ENCODE measurements around the gene CCDC13. TPM values are rescaled to one million over a fixed set of nuclear protein-coding genes. Genes with fewer than 3 reads are reported as not detected.

The CCDC13 gene
- polyA plus RNA-seq, 2 of the 4 experiments (the other 2 are of a cell fraction), result 0.41 to 0.47 TPM

- H3K27ac ChIP-seq, result no peak overlapping the region
- no peaks in the 10 kb centered on the region for H3K4me1 ChIP-seq
- POLR2A ChIA-PET, result no interaction called here
- H3K9me3 ChIP-seq, result no peaks in the 10 kb centered on the region
- TF ChIP-seq FOSB (CRISPR knock-in tag; IDR thresholded peaks at IDR 0.05), result no peak
- TF ChIP-seq SMC3 (IDR thresholded peaks at IDR 0.05), result no peak
- no peak for TF ChIP-seq ZFP36 (IDR thresholded peaks at IDR 0.05; ENCODE audit: borderline replicate concordance, partially characterized antibody)
- TF ChIP-seq NPAS2 (CRISPR knock-in tag; IDR thresholded peaks at IDR 0.05; ENCODE audit: borderline replicate concordance), result no peak
- no peak for TF ChIP-seq ZC3H11A (IDR thresholded peaks at IDR 0.05)
- TF ChIP-seq HOXA7 (CRISPR knock-in tag; IDR thresholded peaks at IDR 0.05), result no peak
- no peak for TF ChIP-seq POLR2A (IDR thresholded peaks at IDR 0.05; ENCODE audit: low read length)
- TF ChIP-seq, protein P1, sequence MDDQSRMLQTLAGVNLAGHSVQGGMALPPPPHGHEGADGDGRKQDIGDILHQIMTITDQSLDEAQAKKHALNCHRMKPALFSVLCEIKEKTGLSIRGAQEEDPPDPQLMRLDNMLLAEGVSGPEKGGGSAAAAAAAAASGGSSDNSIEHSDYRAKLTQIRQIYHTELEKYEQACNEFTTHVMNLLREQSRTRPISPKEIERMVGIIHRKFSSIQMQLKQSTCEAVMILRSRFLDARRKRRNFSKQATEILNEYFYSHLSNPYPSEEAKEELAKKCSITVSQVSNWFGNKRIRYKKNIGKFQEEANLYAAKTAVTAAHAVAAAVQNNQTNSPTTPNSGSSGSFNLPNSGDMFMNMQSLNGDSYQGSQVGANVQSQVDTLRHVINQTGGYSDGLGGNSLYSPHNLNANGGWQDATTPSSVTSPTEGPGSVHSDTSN (IDR thresholded peaks at IDR 0.05), result no peak
- TF ChIP-seq MAZ (IDR thresholded peaks at IDR 0.05; ENCODE audit: borderline replicate concordance, low read depth, low read length), result no peak
- TF ChIP-seq, protein P2, sequence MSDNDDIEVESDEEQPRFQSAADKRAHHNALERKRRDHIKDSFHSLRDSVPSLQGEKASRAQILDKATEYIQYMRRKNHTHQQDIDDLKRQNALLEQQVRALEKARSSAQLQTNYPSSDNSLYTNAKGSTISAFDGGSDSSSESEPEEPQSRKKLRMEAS (IDR thresholded peaks at IDR 0.05), result no peak
- no peak for TF ChIP-seq FOXS1 (CRISPR knock-in tag; IDR thresholded peaks at IDR 0.05)
- TF ChIP-seq MYC (IDR thresholded peaks at IDR 0.05; ENCODE audit: borderline replicate concordance, low read length), result no peak
- TF ChIP-seq CEBPB (IDR thresholded peaks at IDR 0.05), result no peak
- no peak for TF ChIP-seq CHD4 (IDR thresholded peaks at IDR 0.05; ENCODE audit: borderline replicate concordance)
- no peak for TF ChIP-seq KDM1A (IDR thresholded peaks at IDR 0.05; ENCODE audit: low read depth)
- CTCF ChIA-PET, result interaction anchor here (0.9 to 1.7 kb wide), 7 partner anchors 8 to 141 kb away, joined by 3 to 8 read pairs (median 3); no protein-coding TSS in a partner anchor
- DNase-seq (ENCODE audit: low read depth in 1 of 2, low spot score in 1 of 2) (no peak), FAIRE-seq (no peak), ATAC-seq (no peak)
- H3K4me2 ChIP-seq, result no peak overlapping the region
- no peak overlapping the region for H3K4me3 ChIP-seq
- WGBS (ENCODE audit: missing lambda C conversion rate), result 85% methylated on average over 7 of the region's 10 CpGs
These were observed 23.9 kb downstream of the CCDC13 start for GRCh38 chr3:42749025-42749752.

DNA sequence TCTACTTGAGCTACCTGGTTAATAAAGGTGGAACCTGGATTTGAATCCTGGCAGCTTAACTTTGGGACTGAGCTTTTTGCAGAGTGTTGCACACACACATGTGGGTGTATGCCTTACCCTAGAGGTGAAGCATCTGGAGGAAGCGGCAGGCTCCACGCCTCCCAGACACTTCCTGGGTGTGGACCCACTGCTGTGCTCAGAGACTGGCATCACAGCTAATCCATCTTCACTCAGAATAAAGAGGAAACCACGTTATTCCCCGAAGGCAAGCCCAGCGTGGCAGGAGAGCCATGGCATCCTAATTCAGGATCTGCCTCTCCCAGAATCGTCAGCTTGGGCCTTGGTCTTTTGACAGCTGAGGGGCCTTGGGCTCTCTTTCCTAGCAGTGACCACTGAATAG is 25.5 kb downstream of the CCDC13 start:
- CTCF ChIA-PET, result interaction anchor here (1.4 to 7.2 kb wide), 2 partner anchors 9 to 12 kb away, joined by 3 to 44 read pairs; no protein-coding TSS in a partner anchor
- WGBS (ENCODE audit: missing lambda C conversion rate), result 52% methylated on average over 6 of the region's 6 CpGs
- FAIRE-seq, result no peak
- DNase-seq (ENCODE audit: low read depth in 1 of 2, low spot score in 1 of 2), result no peak
- Histone ChIP-seq H3K9me3 (no peaks in the 10 kb centered on the region), H3K4me3 (no peak overlapping the region), H3K4me2 (no peak overlapping the region), H3K27ac (no peak overlapping the region), H3K4me1 (no peaks in the 10 kb centered on the region)
- TF ChIP-seq FOSL2 (IDR thresholded peaks at IDR 0.05) (no peak), FOSL2 (CRISPR knock-in tag; IDR thresholded peaks at IDR 0.05) (no peak), PHF8 (IDR thresholded peaks at IDR 0.05; ENCODE audit: borderline replicate concordance, low read depth) (no peak), MAZ (IDR thresholded peaks at IDR 0.05; ENCODE audit: borderline replicate concordance, low read depth, low read length) (no peak), NR3C1 (IDR thresholded peaks at IDR 0.05) (no peak), RAD21 (conservative IDR thresholded peaks at IDR 0.05 in 1 of 2, IDR thresholded peaks at IDR 0.05 in 1 of 2) (no peak), FOXS1 (CRISPR knock-in tag; IDR thresholded peaks at IDR 0.05) (no peak), HOXB13 (CRISPR knock-in tag; IDR thresholded peaks at IDR 0.05; ENCODE audit: low read depth) (no peak), CHD4 (IDR thresholded peaks at IDR 0.05; ENCODE audit: borderline replicate concordance) (no peak), NPAS2 (CRISPR knock-in tag; IDR thresholded peaks at IDR 0.05; ENCODE audit: borderline replicate concordance) (no peak), KDM5A (IDR thresholded peaks at IDR 0.05) (no peak)
- TF ChIP-seq, protein P3, sequence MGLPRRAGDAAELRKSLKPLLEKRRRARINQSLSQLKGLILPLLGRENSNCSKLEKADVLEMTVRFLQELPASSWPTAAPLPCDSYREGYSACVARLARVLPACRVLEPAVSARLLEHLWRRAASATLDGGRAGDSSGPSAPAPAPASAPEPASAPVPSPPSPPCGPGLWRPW (IDR thresholded peaks at IDR 0.05), result no peak
- ATAC-seq, result no peak
- POLR2A ChIA-PET, result no interaction called here

Data from A549 (cell line).